Vagina (tissue), 2 donors: ENCODE data around the gene ATXN1. TPM values are rescaled to one million over a fixed set of nuclear protein-coding genes. Genes with fewer than 3 reads are reported as not detected.

ENCODE experiments used
- DNase-seq, 2 donors: peaks; one replicate each; pipeline ENCODE4 v3.0.0-alpha.2; 2017; ENCODE audit errors: extremely low spot score in 2 of 2
- H3K27ac ChIP-seq: fragments of 200-600 bp; sonication (generic); one replicate; pipeline ENCODE4 v1.5.1; 2019
- H3K27me3 ChIP-seq: fragments of 200-600 bp; sonication (generic); one replicate; pipeline ENCODE4 v1.5.1; 2019
- H3K36me3 ChIP-seq, 2 donors: fragments of 200-600 bp; sonication (generic); one replicate each; pipeline ENCODE4 v1.5.1; 2017 to 2019
- H3K4me1 ChIP-seq: fragments of 200-600 bp; sonication (generic); one replicate; pipeline ENCODE4 v1.5.1; 2019
- H3K4me3 ChIP-seq, 2 donors: fragments of 200-600 bp; sonication (generic); 1 replicate in 1 of 2; 2 replicates in 1 of 2; pipeline ENCODE4 v1.5.1; 2016 to 2019
- H3K9me3 ChIP-seq: fragments of 200-600 bp; sonication (generic); one replicate; pipeline ENCODE4 v1.5.1; 2019
- CTCF ChIP-seq, 3 experiments: fragments of 450-650 bp in 2 of 3; fragments of 200-600 bp in 1 of 3; sonication (generic) in 1 of 3; IDR thresholded peaks; one replicate each; pipeline ENCODE4 v1.5.1; 2017 to 2019; ENCODE audit warnings: antibody characterized with exemption in 3 of 3, mild to moderate bottlenecking in 2 of 3, moderate library complexity in 2 of 3
- POLR2A ChIP-seq, 2 donors: fragments of 450-650 bp; IDR thresholded peaks; one replicate each; pipeline ENCODE4 v1.6.1; 2017; ENCODE audit warnings: antibody characterized with exemption in 2 of 2, mild to moderate bottlenecking in 2 of 2, moderate library complexity in 2 of 2
- POLR2AphosphoS5 ChIP-seq, 2 donors: sonication (generic); formaldehyde crosslinking; IDR thresholded peaks; one replicate each; pipeline ENCODE4 v1.9.0; 2017; ENCODE audit warnings: antibody characterized with exemption in 2 of 2, mild to moderate bottlenecking in 2 of 2, low read depth in 1 of 2; ENCODE audit not compliant: insufficient read depth in 1 of 2
- intact Hi-C: fragments of 100-400 bp; cut with DNase I; formaldehyde crosslinking; loops from one replicate; pipeline ENCODE4 v1.15.1; 2023
- total RNA-seq: library from RNA; depleted of rRNA; stranded (reverse); fragments of >200 nt; gene quantifications from one replicate; pipeline ENCODE4 v1.2.3, GENCODE V29; 2016

Gene ATXN1
- 43.2 TPM for total RNA-seq

- intact Hi-C loops, result loop anchor here (5.0 to 10.0 kb wide), 4 partner anchors 216 to 428 kb away; no protein-coding TSS in a partner anchor
- Histone ChIP-seq H3K4me1 (peaks cover 39% of the 10 kb centered on the region), H3K27ac (peak within 1 kb of the TSS; percentile 99), H3K36me3 (no peaks in the 10 kb centered on the region), H3K27me3 (no peaks in the 10 kb centered on the region), H3K4me3 (peak within 1 kb of the TSS; percentile 88 to 93), H3K9me3 (no peaks in the 10 kb centered on the region)
- TF ChIP-seq POLR2A (IDR thresholded peaks at IDR 0.05) (peak in 1 of 2 donors; percentile 74), POLR2AphosphoS5 (IDR thresholded peaks at IDR 0.05; ENCODE audit: insufficient read depth in 1 of 2, low read depth in 1 of 2) (no peak)
- no peak for DNase-seq
Measured at GRCh38 chr6:16760516-16761470, at the start of gene ATXN1. Gene ATXN1 (minus strand): TSS chr6:16761460.

GRCh38 chr6:16810411-16810810 lies 49.2 kb upstream of the ATXN1 start:
- H3K27me3 ChIP-seq, result no peaks in the 10 kb centered on the region
- H3K9me3 ChIP-seq, result no peaks in the 10 kb centered on the region
- no peak overlapping the region for H3K4me3 ChIP-seq
- no peak for TF ChIP-seq POLR2AphosphoS5 (IDR thresholded peaks at IDR 0.05; ENCODE audit: insufficient read depth in 1 of 2, low read depth in 1 of 2)
- intact Hi-C loops, result no loop called here
- no peak for DNase-seq
- H3K36me3 ChIP-seq, result no peaks in the 10 kb centered on the region
- no peaks in the 10 kb centered on the region for H3K4me1 ChIP-seq
- H3K27ac ChIP-seq, result no peak overlapping the region

GRCh38 chr6:16809753-16810358 lies 48.6 kb upstream of the ATXN1 start:
- Histone ChIP-seq H3K36me3 (no peaks in the 10 kb centered on the region), H3K9me3 (no peaks in the 10 kb centered on the region), H3K27ac (no peak overlapping the region), H3K27me3 (no peaks in the 10 kb centered on the region), H3K4me1 (no peaks in the 10 kb centered on the region), H3K4me3 (no peak overlapping the region)
- no peak for DNase-seq
- no peak for TF ChIP-seq POLR2AphosphoS5 (IDR thresholded peaks at IDR 0.05; ENCODE audit: insufficient read depth in 1 of 2, low read depth in 1 of 2)
- no peak for TF ChIP-seq POLR2A (IDR thresholded peaks at IDR 0.05)
- no peak for TF ChIP-seq CTCF (IDR thresholded peaks at IDR 0.05)
- intact Hi-C loops, result no loop called here

- Histone ChIP-seq H3K27me3 (no peaks in the 10 kb centered on the region), H3K9me3 (no peaks in the 10 kb centered on the region), H3K36me3 (no peaks in the 10 kb centered on the region), H3K4me1 (no peaks in the 10 kb centered on the region), H3K27ac (no peak overlapping the region), H3K4me3 (no peak overlapping the region)
- DNase-seq, result no peak
- TF ChIP-seq POLR2A (IDR thresholded peaks at IDR 0.05), result no peak
- TF ChIP-seq CTCF (IDR thresholded peaks at IDR 0.05), result no peak
- TF ChIP-seq POLR2AphosphoS5 (IDR thresholded peaks at IDR 0.05; ENCODE audit: insufficient read depth in 1 of 2, low read depth in 1 of 2), result no peak
- intact Hi-C loops, result no loop called here
Measured at GRCh38 chr6:16807956-16808355, 46.7 kb upstream of the ATXN1 start.

- Histone ChIP-seq H3K27ac (no peak overlapping the region), H3K27me3 (no peaks in the 10 kb centered on the region), H3K36me3 (no peaks in the 10 kb centered on the region), H3K4me1 (no peaks in the 10 kb centered on the region), H3K4me3 (no peak overlapping the region), H3K9me3 (no peaks in the 10 kb centered on the region)
- intact Hi-C loops, result no loop called here
- DNase-seq, result no peak
- TF ChIP-seq CTCF (IDR thresholded peaks at IDR 0.05) (no peak), POLR2AphosphoS5 (IDR thresholded peaks at IDR 0.05; ENCODE audit: insufficient read depth in 1 of 2, low read depth in 1 of 2) (no peak), POLR2A (IDR thresholded peaks at IDR 0.05) (no peak)
Measured at GRCh38 chr6:16806363-16806762, 45.1 kb upstream of the ATXN1 start.
